Activated T-helper 17 cell treated with anti-CD3 and anti-CD28 coated beads, Interleukin-2, amount 50 U/mL, for 72 hours (primary cell): Measurements from ENCODE around the gene RBM17. TPM values are rescaled to one million over a fixed set of nuclear protein-coding genes. Genes with fewer than 3 reads are reported as not detected.
"Not testable (repeated sequence)": the region's sequence is repeated elsewhere in the genome, so short reads cannot be mapped to it uniquely, and the experiment has no call there.

Experiments used
- ATAC-seq: fragments of 150-1000 bp; cut with Tn5 transposase; replicated peaks from 2 replicates; pipeline ENCODE4 v1.10.0; 2021; ENCODE audit warnings: mild to moderate bottlenecking, moderate library complexity
- H3K27ac Mint-ChIP-seq: one replicate; pipeline ENCODE4 v1.8.0; 2022; ENCODE audit warnings: mixed read lengths
- H3K27me3 Mint-ChIP-seq: one replicate; pipeline ENCODE4 v1.8.0; 2022; ENCODE audit warnings: mixed read lengths
- H3K36me3 Mint-ChIP-seq: one replicate; pipeline ENCODE4 v1.8.0; 2022; ENCODE audit warnings: low read depth, mild to moderate bottlenecking, mixed read lengths
- H3K4me1 Mint-ChIP-seq: one replicate; pipeline ENCODE4 v1.8.0; 2022; ENCODE audit warnings: mixed read lengths
- H3K4me3 Mint-ChIP-seq: one replicate; pipeline ENCODE4 v1.8.0; 2022; ENCODE audit warnings: mild to moderate bottlenecking, mixed read lengths
- H3K9me3 Mint-ChIP-seq: one replicate; pipeline ENCODE4 v1.8.0; 2022; ENCODE audit warnings: mixed read lengths
- total RNA-seq, 2 donors: library from RNA; stranded (reverse); gene quantifications; one replicate each; pipeline ENCODE4 v1.2.3, GENCODE V29; 2022

The RBM17 gene
- total RNA-seq, 2 donors from 2014 or later, result 157 to 253 TPM

GRCh38 chr10:6103591-6103990, 14.8 kb downstream of the RBM17 start:
- Mint-ChIP-seq H3K36me3 (peaks cover 100% of the 10 kb centered on the region), H3K9me3 (no peaks in the 10 kb centered on the region), H3K27ac (peak overlapping the region; percentile 61), H3K27me3 (no peaks in the 10 kb centered on the region), H3K4me3 (no peak overlapping the region), H3K4me1 (peaks cover 15% of the 10 kb centered on the region)
- ATAC-seq, result no peak

- not testable (repeated sequence) for H3K27ac Mint-ChIP-seq, H3K4me3 Mint-ChIP-seq, ATAC-seq, H3K9me3 Mint-ChIP-seq, H3K27me3 Mint-ChIP-seq
- Mint-ChIP-seq H3K4me1 (peaks cover 38% of the 10 kb centered on the region), H3K36me3 (peaks cover 100% of the 10 kb centered on the region)
Observed at GRCh38 chr10:6107616-6108015, 18.8 kb downstream of the RBM17 start.

- peaks cover 100% of the 10 kb centered on the region for H3K36me3 Mint-ChIP-seq
Observed at GRCh38 chr10:6108072-6108471, 19.2 kb downstream of the RBM17 start.

GRCh38 chr10:6108631-6109443, 20.0 kb downstream of the RBM17 start:
- Mint-ChIP-seq H3K27me3 (no peaks in the 10 kb centered on the region), H3K27ac (peak overlapping the region; percentile 95), H3K36me3 (peaks cover 100% of the 10 kb centered on the region), H3K4me1 (peaks cover 41% of the 10 kb centered on the region), H3K4me3 (peak overlapping the region; percentile 78), H3K9me3 (no peaks in the 10 kb centered on the region)
- peak; percentile 24 for ATAC-seq

More at GRCh38 chr10:6108072-6108471, 19.2 kb downstream of the RBM17 start:
- peak overlapping the region; percentile 95 for H3K27ac Mint-ChIP-seq
- H3K27me3 Mint-ChIP-seq, result no peaks in the 10 kb centered on the region
- no peak for ATAC-seq
- H3K4me3 Mint-ChIP-seq, result no peak overlapping the region
- peaks cover 38% of the 10 kb centered on the region for H3K4me1 Mint-ChIP-seq
- H3K9me3 Mint-ChIP-seq, result no peaks in the 10 kb centered on the region

GRCh38 chr10:6109444-6109775, 20.6 kb downstream of the RBM17 start:
- peaks cover 46% of the 10 kb centered on the region for H3K4me1 Mint-ChIP-seq

GRCh38 chr10:6110136-6110535, 21.3 kb downstream of the RBM17 start:
- H3K9me3 Mint-ChIP-seq, result no peaks in the 10 kb centered on the region
- no peaks in the 10 kb centered on the region for H3K27me3 Mint-ChIP-seq
- H3K27ac Mint-ChIP-seq, result peak overlapping the region; percentile 95
- peaks cover 50% of the 10 kb centered on the region for H3K4me1 Mint-ChIP-seq
- ATAC-seq, result peak; percentile 68
- H3K36me3 Mint-ChIP-seq, result peaks cover 100% of the 10 kb centered on the region
- peak overlapping the region; percentile 78 for H3K4me3 Mint-ChIP-seq

More at GRCh38 chr10:6109444-6109775, 20.6 kb downstream of the RBM17 start:
- H3K27me3 Mint-ChIP-seq, result no peaks in the 10 kb centered on the region
- peaks cover 100% of the 10 kb centered on the region for H3K36me3 Mint-ChIP-seq
- no peaks in the 10 kb centered on the region for H3K9me3 Mint-ChIP-seq
- H3K4me3 Mint-ChIP-seq, result peak overlapping the region; percentile 78
- H3K27ac Mint-ChIP-seq, result peak overlapping the region; percentile 95
- no peak for ATAC-seq

- H3K27ac Mint-ChIP-seq, result peak overlapping the region; percentile 4
- H3K36me3 Mint-ChIP-seq, result peaks cover 90% of the 10 kb centered on the region
- H3K9me3 Mint-ChIP-seq, result no peaks in the 10 kb centered on the region
- no peak for ATAC-seq
- H3K4me1 Mint-ChIP-seq, result peaks cover 55% of the 10 kb centered on the region
- no peak overlapping the region for H3K4me3 Mint-ChIP-seq
- no peaks in the 10 kb centered on the region for H3K27me3 Mint-ChIP-seq
Observed at GRCh38 chr10:6112893-6113292, 24.1 kb downstream of the RBM17 start.

- Mint-ChIP-seq H3K4me3 (peak overlapping the region; percentile 19), H3K27ac (peak overlapping the region; percentile 73)
Observed at GRCh38 chr10:6114299-6114698, 25.5 kb downstream of the RBM17 start.

GRCh38 chr10:6114805-6115341, 26.0 kb downstream of the RBM17 start:
- Mint-ChIP-seq H3K4me1 (peaks cover 44% of the 10 kb centered on the region), H3K36me3 (peaks cover 71% of the 10 kb centered on the region), H3K27me3 (no peaks in the 10 kb centered on the region), H3K4me3 (peak overlapping the region; percentile 19), H3K27ac (peak overlapping the region; percentile 73), H3K9me3 (no peaks in the 10 kb centered on the region)
- ATAC-seq, result peak; percentile 44

More at GRCh38 chr10:6114299-6114698, 25.5 kb downstream of the RBM17 start:
- Mint-ChIP-seq H3K4me1 (peaks cover 44% of the 10 kb centered on the region), H3K9me3 (no peaks in the 10 kb centered on the region), H3K36me3 (peaks cover 77% of the 10 kb centered on the region), H3K27me3 (no peaks in the 10 kb centered on the region)
- peak; percentile 77 for ATAC-seq

GRCh38 chr10:6115411-6115810, 26.6 kb downstream of the RBM17 start:
- Mint-ChIP-seq H3K4me3 (peak overlapping the region; percentile 19), H3K27ac (peak overlapping the region; percentile 73), H3K4me1 (peaks cover 44% of the 10 kb centered on the region), H3K36me3 (peaks cover 66% of the 10 kb centered on the region), H3K9me3 (no peaks in the 10 kb centered on the region), H3K27me3 (no peaks in the 10 kb centered on the region)
- ATAC-seq, result no peak

- Mint-ChIP-seq H3K4me1 (peaks cover 42% of the 10 kb centered on the region), H3K4me3 (no peak overlapping the region), H3K27ac (no peak overlapping the region), H3K27me3 (no peaks in the 10 kb centered on the region), H3K36me3 (peaks cover 61% of the 10 kb centered on the region), H3K9me3 (no peaks in the 10 kb centered on the region)
- no peak for ATAC-seq
Observed at GRCh38 chr10:6115824-6116350, 27.1 kb downstream of the RBM17 start.

GRCh38 chr10:6116806-6117205, 28.0 kb downstream of the RBM17 start:
- H3K27me3 Mint-ChIP-seq, result no peaks in the 10 kb centered on the region
- peaks cover 52% of the 10 kb centered on the region for H3K36me3 Mint-ChIP-seq
- H3K4me1 Mint-ChIP-seq, result peaks cover 42% of the 10 kb centered on the region
- H3K4me3 Mint-ChIP-seq, result no peak overlapping the region
- no peaks in the 10 kb centered on the region for H3K9me3 Mint-ChIP-seq
- ATAC-seq, result no peak
- H3K27ac Mint-ChIP-seq, result no peak overlapping the region

GRCh38 chr10:6117711-6118110, 28.9 kb downstream of the RBM17 start:
- no peak overlapping the region for H3K4me3 Mint-ChIP-seq

GRCh38 chr10:6119423-6119822, 30.6 kb downstream of the RBM17 start:
- Mint-ChIP-seq H3K27ac (peak overlapping the region; percentile 58), H3K4me3 (peak overlapping the region; percentile 1)
- ATAC-seq, result peak; percentile 65

More at GRCh38 chr10:6117711-6118110, 28.9 kb downstream of the RBM17 start:
- ATAC-seq, result no peak
- H3K9me3 Mint-ChIP-seq, result no peaks in the 10 kb centered on the region
- H3K27me3 Mint-ChIP-seq, result no peaks in the 10 kb centered on the region
- H3K36me3 Mint-ChIP-seq, result peaks cover 43% of the 10 kb centered on the region
- peaks cover 36% of the 10 kb centered on the region for H3K4me1 Mint-ChIP-seq
- H3K27ac Mint-ChIP-seq, result no peak overlapping the region

GRCh38 chr10:6119962-6120361, 31.1 kb downstream of the RBM17 start:
- peak overlapping the region; percentile 58 for H3K27ac Mint-ChIP-seq
- peaks cover 26% of the 10 kb centered on the region for H3K4me1 Mint-ChIP-seq
- no peaks in the 10 kb centered on the region for H3K27me3 Mint-ChIP-seq

More at GRCh38 chr10:6119423-6119822, 30.6 kb downstream of the RBM17 start:
- Mint-ChIP-seq H3K36me3 (peaks cover 26% of the 10 kb centered on the region), H3K9me3 (no peaks in the 10 kb centered on the region), H3K27me3 (no peaks in the 10 kb centered on the region), H3K4me1 (peaks cover 30% of the 10 kb centered on the region)

More at GRCh38 chr10:6119962-6120361, 31.1 kb downstream of the RBM17 start:
- H3K4me3 Mint-ChIP-seq, result peak overlapping the region; percentile 1
- no peaks in the 10 kb centered on the region for H3K9me3 Mint-ChIP-seq
- no peak for ATAC-seq
- H3K36me3 Mint-ChIP-seq, result peaks cover 20% of the 10 kb centered on the region
